ENCODE measurements around the gene USP31.

USP31 gene

DNA sequence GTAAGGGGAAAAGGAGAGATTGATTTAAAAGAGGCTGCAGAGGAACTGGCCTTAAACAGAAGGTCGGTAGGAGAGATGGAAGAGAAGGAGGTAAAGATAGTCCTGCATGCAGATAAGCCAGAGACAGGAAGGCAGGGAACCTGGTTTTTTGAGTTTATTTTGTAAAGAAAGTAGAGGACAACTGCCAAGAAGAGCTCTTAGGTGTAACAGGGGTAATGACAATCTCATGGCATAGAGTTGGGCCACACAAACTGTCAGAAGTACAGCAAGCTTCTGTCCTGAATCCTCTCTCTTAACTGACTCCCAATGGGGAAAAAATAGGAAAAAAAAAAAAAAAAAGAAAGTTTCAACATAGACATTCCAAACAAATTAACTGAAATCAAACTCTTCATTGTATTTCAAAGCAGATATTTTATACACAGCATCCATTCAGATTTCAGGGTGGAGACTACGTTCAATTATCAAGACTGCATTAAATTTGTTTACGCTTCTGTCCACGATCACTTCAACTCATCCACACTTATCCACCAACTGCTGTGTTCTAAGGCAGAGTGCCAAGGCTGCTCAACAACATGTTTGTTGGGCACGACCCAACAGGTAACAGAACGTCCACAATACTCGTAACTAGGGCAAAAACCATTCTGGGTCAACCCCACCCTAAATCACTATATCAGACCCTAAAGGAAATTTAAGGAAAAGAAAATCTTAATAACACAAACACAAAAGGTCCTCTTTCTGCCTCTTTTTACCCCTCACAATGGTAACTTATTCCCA, 34.9 kb downstream of the USP31 start:
- Histone ChIP-seq H3K36me3 (ENCODE audit: insufficient read depth, low read length) (no peaks in the 10 kb centered on the region), H3K27ac (ENCODE audit: low read length) (no peak overlapping the region), H3K79me2 (ENCODE audit: insufficient read depth, low read length) (peaks cover 1% of the 10 kb centered on the region; the same call in 1 of the 2 replicates), H3K9ac (ENCODE audit: low read depth, low read length) (no peak overlapping the region), H3K9me3 (ENCODE audit: insufficient read depth, low read length, severe bottlenecking) (no peaks in the 10 kb centered on the region), H3K4me2 (ENCODE audit: insufficient read depth, low read length) (no peak overlapping the region), H3K4me1 (ENCODE audit: insufficient read depth, low read length) (no peaks in the 10 kb centered on the region), H3K27me3 (ENCODE audit: insufficient read depth, low read length, poor library complexity) (no peaks in the 10 kb centered on the region), H4K20me1 (ENCODE audit: insufficient read depth, low read length) (peaks cover 16% of the 10 kb centered on the region; the same call in 1 of the 2 replicates), H3K4me3 (ENCODE audit: low read depth in 1 of 2, low read length in 2 of 2) (no peak overlapping the region), H2AFZ (ENCODE audit: low read depth, low read length) (no peak overlapping the region)
- TF ChIP-seq EZH2 (IDR thresholded peaks at IDR 0.05; ENCODE audit: borderline replicate concordance, low read depth, low read length, severe bottlenecking): no peak
- TF ChIP-seq, protein P1, sequence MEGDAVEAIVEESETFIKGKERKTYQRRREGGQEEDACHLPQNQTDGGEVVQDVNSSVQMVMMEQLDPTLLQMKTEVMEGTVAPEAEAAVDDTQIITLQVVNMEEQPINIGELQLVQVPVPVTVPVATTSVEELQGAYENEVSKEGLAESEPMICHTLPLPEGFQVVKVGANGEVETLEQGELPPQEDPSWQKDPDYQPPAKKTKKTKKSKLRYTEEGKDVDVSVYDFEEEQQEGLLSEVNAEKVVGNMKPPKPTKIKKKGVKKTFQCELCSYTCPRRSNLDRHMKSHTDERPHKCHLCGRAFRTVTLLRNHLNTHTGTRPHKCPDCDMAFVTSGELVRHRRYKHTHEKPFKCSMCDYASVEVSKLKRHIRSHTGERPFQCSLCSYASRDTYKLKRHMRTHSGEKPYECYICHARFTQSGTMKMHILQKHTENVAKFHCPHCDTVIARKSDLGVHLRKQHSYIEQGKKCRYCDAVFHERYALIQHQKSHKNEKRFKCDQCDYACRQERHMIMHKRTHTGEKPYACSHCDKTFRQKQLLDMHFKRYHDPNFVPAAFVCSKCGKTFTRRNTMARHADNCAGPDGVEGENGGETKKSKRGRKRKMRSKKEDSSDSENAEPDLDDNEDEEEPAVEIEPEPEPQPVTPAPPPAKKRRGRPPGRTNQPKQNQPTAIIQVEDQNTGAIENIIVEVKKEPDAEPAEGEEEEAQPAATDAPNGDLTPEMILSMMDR (IDR thresholded peaks at IDR 0.05; ENCODE audit: borderline replicate concordance, extremely low read depth, low read length, poor library complexity, severe bottlenecking): no peak
- ATAC-seq (ENCODE audit: insufficient read depth, low read depth) (no peak), DNase-seq (no peak)

DNA sequence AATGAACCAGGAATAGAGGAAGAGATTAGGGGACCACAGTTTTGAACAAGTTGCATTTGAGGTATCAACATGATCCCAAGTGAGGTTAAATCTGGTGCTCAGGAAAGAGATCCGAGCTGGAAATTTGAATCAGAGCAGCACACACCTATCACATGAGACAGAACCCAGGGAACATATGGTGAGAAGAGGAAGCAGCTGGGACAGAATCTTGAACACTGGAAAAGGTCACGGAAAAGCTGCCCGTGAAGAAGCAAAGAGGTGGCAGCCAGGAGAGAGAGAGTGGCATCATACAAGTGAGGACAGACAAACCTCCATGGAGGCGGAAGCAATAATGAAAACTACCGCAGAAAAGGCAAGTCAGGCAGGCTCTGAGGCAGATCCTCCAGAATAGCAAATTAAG, 36.1 kb downstream of the USP31 start:
- Histone ChIP-seq H3K79me2 (ENCODE audit: insufficient read depth, low read length) (no peaks in the 10 kb centered on the region; the same call in 1 of the 2 replicates), H3K4me3 (ENCODE audit: low read depth in 1 of 2, low read length in 2 of 2) (no peak overlapping the region), H3K9me3 (ENCODE audit: insufficient read depth, low read length, severe bottlenecking) (no peaks in the 10 kb centered on the region), H3K36me3 (ENCODE audit: insufficient read depth, low read length) (no peaks in the 10 kb centered on the region), H2AFZ (ENCODE audit: low read depth, low read length) (no peak overlapping the region), H3K27me3 (ENCODE audit: insufficient read depth, low read length, poor library complexity) (no peaks in the 10 kb centered on the region), H3K4me2 (ENCODE audit: insufficient read depth, low read length) (no peak overlapping the region), H3K27ac (ENCODE audit: low read length) (no peak overlapping the region), H4K20me1 (ENCODE audit: insufficient read depth, low read length) (peaks cover 17% of the 10 kb centered on the region; the same call in 1 of the 2 replicates), H3K9ac (ENCODE audit: low read depth, low read length) (no peak overlapping the region), H3K4me1 (ENCODE audit: insufficient read depth, low read length) (no peaks in the 10 kb centered on the region)
- TF ChIP-seq, protein P1 (IDR thresholded peaks at IDR 0.05; ENCODE audit: borderline replicate concordance, extremely low read depth, low read length, poor library complexity, severe bottlenecking): no peak
- DNase-seq (no peak), ATAC-seq (ENCODE audit: insufficient read depth, low read depth) (no peak)

DNA sequence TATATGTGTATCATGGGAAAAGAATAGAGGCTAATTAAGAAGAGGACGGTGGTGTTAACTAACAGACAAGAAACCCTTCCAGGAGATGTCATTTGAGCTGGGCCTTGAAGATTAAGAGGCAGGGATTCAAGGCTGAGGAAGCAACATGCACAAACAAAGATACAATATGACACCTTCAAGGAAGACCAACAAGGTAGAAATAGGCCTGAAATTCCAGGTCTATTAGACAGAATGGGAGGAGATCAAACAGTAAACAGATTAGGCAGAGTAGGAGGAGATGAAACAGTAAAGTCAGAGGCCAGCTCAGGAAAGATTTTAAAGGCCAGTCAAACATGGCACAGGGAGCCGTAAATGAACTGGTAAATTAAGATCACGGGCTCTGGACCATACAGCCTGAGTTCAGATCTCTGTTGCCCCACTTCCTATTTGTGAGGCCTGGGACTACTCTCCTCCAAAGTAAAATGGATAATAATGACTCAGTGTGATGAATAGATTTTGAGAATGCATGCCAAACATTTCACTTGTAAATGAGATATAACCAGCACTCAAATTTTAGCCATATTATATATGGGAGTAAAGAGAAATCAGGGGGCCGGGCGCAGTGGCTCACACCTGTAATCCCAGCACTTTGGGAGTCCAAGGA, 38.9 kb downstream of the USP31 start:
- TF ChIP-seq, protein P1 (IDR thresholded peaks at IDR 0.05; ENCODE audit: borderline replicate concordance, extremely low read depth, low read length, poor library complexity, severe bottlenecking): no peak
- no peak for TF ChIP-seq EZH2 (IDR thresholded peaks at IDR 0.05; ENCODE audit: borderline replicate concordance, low read depth, low read length, severe bottlenecking)
- no peaks in the 10 kb centered on the region for H3K9me3 ChIP-seq (ENCODE audit: insufficient read depth, low read length, severe bottlenecking)
- DNase-seq: no peak
- no peak overlapping the region for H3K4me2 ChIP-seq (ENCODE audit: insufficient read depth, low read length)
- ATAC-seq (ENCODE audit: insufficient read depth, low read depth): no peak
- no peaks in the 10 kb centered on the region for H3K27me3 ChIP-seq (ENCODE audit: insufficient read depth, low read length, poor library complexity)
- peaks cover 19% of the 10 kb centered on the region; the same call in 1 of the 2 replicates for H3K36me3 ChIP-seq (ENCODE audit: insufficient read depth, low read length)
- no peak overlapping the region for H3K9ac ChIP-seq (ENCODE audit: low read depth, low read length)
- no peaks in the 10 kb centered on the region for H3K4me1 ChIP-seq (ENCODE audit: insufficient read depth, low read length)
- no peak overlapping the region for H3K4me3 ChIP-seq (ENCODE audit: low read depth in 1 of 2, low read length in 2 of 2)
- H4K20me1 ChIP-seq (ENCODE audit: insufficient read depth, low read length): peaks cover 12% of the 10 kb centered on the region; the same call in 1 of the 2 replicates
- H3K27ac ChIP-seq (ENCODE audit: low read length): no peak overlapping the region
- H2AFZ ChIP-seq (ENCODE audit: low read depth, low read length): no peak overlapping the region
- no peaks in the 10 kb centered on the region; the same call in 1 of the 2 replicates for H3K79me2 ChIP-seq (ENCODE audit: insufficient read depth, low read length)
